Omental fat pad (tissue), 4 donors: ENCODE data around the gene CNTNAP2. TPM values are rescaled to one million over a fixed set of nuclear protein-coding genes. Genes with fewer than 3 reads are reported as not detected.

Experiments
- ATAC-seq: fragments of 150-250 bp; one replicate; pipeline ENCODE4 v1.9.1; 2016; ENCODE audit warnings: mild to moderate bottlenecking, moderate library complexity; ENCODE audit not compliant: low FRiP score
- DNase-seq: peaks from one replicate; pipeline ENCODE4 v3.0.0-alpha.2; 2019; ENCODE audit warnings: low spot score
- CTCF ChIP-seq, 3 donors: fragments of 450-650 bp; IDR thresholded peaks; one replicate each; pipeline ENCODE4 v1.5.1; 2016 to 2017; ENCODE audit warnings: antibody characterized with exemption in 3 of 3, mild to moderate bottlenecking in 3 of 3, moderate library complexity in 2 of 3
- total RNA-seq, 4 donors: library from RNA; depleted of rRNA; stranded (reverse); fragments of >200 nt; gene quantifications; one replicate each; pipeline ENCODE4 v1.1.0, GENCODE V29; 2016

CNTNAP2 gene
- total RNA-seq, 4 donors from 2014 or later, result 0.38 to 1.5 (median 1.1) TPM; not detected in 1

GRCh38 chr7:147022056-147022455 lies 905.5 kb downstream of the CNTNAP2 start:
- no peak for DNase-seq
- no peak for TF ChIP-seq CTCF (IDR thresholded peaks at IDR 0.05)
- ATAC-seq, result no peak

GRCh38 chr7:147023440-147023839 lies 906.8 kb downstream of the CNTNAP2 start:
- no peak for ATAC-seq
- no peak for TF ChIP-seq CTCF (IDR thresholded peaks at IDR 0.05)

GRCh38 chr7:147029953-147030352 lies 913.4 kb downstream of the CNTNAP2 start:
- no peak for TF ChIP-seq CTCF (IDR thresholded peaks at IDR 0.05)

More at GRCh38 chr7:147023440-147023839, 906.8 kb downstream of the CNTNAP2 start:
- no peak for DNase-seq

GRCh38 chr7:147033641-147034040 lies 917.0 kb downstream of the CNTNAP2 start:
- DNase-seq (no peak), ATAC-seq (no peak)
- no peak for TF ChIP-seq CTCF (IDR thresholded peaks at IDR 0.05)

More at GRCh38 chr7:147029953-147030352, 913.4 kb downstream of the CNTNAP2 start:
- DNase-seq (no peak), ATAC-seq (no peak)

- ATAC-seq (no peak), DNase-seq (no peak)
- TF ChIP-seq CTCF (IDR thresholded peaks at IDR 0.05), result no peak
Observed at GRCh38 chr7:147041438-147041837, 924.8 kb downstream of the CNTNAP2 start.

- no peak for TF ChIP-seq CTCF (IDR thresholded peaks at IDR 0.05)
- no peak for DNase-seq
- no peak for ATAC-seq
Observed at GRCh38 chr7:147044941-147045340, 928.3 kb downstream of the CNTNAP2 start.

- ATAC-seq (no peak), DNase-seq (no peak)
- no peak for TF ChIP-seq CTCF (IDR thresholded peaks at IDR 0.05)
Observed at GRCh38 chr7:147047696-147048095, 931.1 kb downstream of the CNTNAP2 start.
